GM21367 (cell line): Measurements from ENCODE around the gene PLPPR1.
"Not testable (repeated sequence)": the region's sequence is repeated elsewhere in the genome, so short reads cannot be mapped to it uniquely, and the experiment has no call there.

Source experiments
- ATAC-seq: cut with Tn5 transposase; IDR thresholded peaks from one replicate; pipeline ENCODE4 v1.9.1; 2021; ENCODE audit not compliant: unreplicated experiment

The PLPPR1 gene

GRCh38 chr9:101119206-101119819 is 90.8 kb downstream of the PLPPR1 start:
- peak; percentile 85 for ATAC-seq

GRCh38 chr9:101121836-101122399 is 93.4 kb downstream of the PLPPR1 start:
- no peak for ATAC-seq

GRCh38 chr9:101126556-101126955 is 98.0 kb downstream of the PLPPR1 start:
- ATAC-seq, result peak; percentile 86

DNA sequence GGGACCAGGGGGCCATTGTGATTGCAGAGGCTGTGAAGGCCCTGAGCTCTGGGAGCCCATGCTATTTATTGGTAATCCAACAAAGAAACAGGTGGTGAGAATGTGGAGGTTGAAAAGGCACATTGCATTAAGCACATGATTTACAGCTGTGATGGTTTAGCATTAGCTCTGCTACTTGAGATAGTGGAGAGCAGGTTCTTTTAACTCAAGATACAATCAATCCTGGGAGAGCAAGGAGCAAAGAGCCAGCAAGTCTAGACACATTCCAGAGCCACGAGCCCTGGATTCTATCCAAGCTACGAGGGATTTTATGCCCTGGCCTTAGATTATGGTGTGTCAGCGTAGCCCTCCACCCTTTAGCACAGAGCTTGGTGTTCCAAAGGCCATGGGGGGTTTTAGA is 98.8 kb downstream of the PLPPR1 start:
- not testable (repeated sequence) for ATAC-seq

GRCh38 chr9:101128623-101129022 is 100.1 kb downstream of the PLPPR1 start:
- no peak for ATAC-seq

DNA sequence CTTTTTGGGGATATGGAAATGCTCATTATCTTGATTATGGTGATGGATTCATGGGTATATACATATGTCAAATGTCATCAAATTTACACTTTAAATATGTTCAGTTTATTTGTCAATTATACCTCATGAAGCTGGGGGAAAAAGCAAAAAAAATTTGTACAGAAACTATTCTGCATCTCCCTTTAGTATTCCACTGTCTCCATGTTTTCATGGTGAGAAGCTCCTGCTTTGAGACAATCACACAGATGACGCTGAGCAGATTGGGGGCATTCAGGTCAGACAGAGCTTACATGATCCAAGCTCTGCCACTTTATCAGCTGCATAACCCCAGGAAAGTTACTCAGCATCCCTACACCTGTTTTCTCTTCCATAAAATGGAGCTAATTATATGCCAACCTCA is 101.5 kb downstream of the PLPPR1 start:
- no peak for ATAC-seq

DNA sequence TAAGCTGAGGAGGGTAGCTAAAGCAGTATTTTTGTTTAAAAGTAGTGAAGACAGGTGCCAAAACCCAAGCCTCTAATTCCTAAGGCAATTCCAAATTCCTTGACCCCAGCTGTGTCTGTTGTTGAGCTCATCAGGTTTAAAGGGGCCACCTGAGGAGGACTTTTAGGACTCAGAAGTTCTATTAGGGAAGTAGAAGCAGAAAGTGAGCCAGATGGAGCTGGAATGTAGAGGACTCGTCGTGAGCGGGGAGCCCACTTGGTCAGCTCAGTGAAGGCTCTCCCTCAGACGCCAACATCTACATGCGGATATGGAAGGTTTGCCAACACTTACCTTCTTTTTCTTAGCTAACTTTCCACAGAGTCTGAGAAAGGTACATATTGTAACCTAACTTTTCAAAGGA is 102.8 kb downstream of the PLPPR1 start:
- no peak for ATAC-seq

GRCh38 chr9:101132801-101133200 is 104.3 kb downstream of the PLPPR1 start:
- no peak for ATAC-seq

DNA sequence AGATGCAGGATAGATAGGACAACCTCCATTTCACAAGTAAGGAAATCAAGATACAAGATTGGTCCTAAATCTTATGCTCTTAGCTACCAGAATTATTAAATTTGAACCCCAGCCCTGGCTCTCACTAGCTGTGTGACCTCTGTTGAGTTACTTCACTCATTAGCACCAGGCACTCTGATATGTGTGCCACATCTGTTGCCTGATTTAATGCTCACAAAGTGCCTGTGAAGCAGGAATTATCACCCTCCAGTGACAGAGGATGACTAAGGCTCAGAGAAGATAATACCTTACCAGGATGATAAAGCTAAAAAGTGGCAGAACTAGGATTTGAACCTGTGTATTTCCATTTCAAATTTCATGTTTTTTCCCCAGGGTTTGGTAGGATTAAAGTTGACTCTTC is 110.0 kb downstream of the PLPPR1 start:
- no peak for ATAC-seq

DNA sequence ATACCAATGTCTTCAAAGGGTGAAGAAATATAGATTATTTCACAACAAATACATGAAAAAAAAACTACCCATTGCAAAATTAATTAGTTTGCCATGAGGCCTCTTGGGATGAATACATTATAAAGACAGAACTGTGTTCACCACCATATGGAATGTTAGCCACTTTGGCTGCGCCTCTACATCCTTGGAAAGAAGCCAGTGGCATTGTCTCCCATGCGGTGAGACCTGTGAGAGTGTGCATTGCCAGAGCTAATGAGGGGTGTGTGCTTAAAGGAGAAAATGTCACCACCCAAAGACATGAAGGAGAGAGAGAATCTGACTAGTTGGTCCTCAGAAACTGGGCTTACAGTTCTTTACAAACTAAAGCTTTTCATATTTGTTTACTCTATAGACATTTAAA is 110.6 kb downstream of the PLPPR1 start:
- ATAC-seq, result no peak

DNA sequence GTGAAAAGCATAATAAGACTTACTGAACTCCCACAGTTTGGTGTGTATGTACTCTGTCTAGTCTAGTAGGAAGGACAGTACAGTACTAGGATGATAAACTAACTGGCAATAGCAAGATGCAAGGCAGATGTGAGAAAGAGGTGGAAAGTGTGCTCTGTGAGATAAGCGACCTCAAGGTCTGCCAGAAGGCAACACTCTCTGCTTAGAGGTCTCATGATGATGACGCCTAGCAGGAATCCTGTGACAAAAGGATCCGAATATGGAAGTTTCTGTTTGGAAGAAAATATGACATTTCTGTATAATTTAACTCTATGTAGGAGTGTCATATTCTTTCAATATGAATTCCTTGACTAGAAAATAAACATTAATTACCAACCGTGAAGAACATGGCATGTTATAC is 112.2 kb downstream of the PLPPR1 start:
- no peak for ATAC-seq

- ATAC-seq, result no peak
Observed at GRCh38 chr9:101146508-101146907, 118.0 kb downstream of the PLPPR1 start.

- no peak for ATAC-seq
Observed at GRCh38 chr9:101148344-101148743, 119.8 kb downstream of the PLPPR1 start.

DNA sequence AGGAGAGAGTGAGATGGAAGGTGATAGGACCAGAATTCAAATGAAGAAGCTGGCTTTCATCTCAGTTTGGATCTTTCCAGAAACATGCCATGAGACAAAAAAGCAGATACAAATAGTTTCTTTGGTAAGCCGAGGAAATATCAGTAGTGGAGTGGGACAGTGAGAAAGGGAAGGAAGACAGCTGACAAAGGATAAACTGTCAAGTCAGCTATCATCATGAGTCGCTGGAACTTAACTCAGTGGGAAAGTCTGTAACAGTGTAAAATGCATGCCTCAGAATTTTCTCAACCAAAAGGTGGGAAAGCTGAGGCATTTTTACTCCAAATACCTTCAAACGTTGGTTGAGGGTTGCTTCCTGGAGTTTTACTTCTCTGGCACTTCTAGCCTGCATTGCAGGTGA is 129.8 kb downstream of the PLPPR1 start:
- no peak for ATAC-seq

DNA sequence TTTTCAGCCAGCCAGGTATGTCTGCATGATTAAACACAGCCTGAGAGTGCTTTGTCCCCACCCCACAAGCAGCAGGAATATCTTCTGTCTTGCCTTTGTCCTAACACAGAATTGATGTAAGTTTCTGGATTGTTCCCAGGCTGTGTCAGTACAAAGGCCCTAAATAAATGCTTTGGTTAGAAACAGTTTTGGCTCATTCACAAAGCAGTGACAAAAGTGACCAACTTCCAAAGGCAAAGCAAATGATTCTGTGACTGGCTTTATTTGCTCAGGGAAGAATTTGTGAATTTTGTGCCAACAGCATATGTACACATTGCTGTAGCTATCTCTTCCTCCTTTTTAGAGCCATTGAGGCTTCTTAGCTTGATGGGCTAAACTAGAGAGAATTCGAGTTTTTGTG is 133.7 kb downstream of the PLPPR1 start:
- no peak for ATAC-seq

DNA sequence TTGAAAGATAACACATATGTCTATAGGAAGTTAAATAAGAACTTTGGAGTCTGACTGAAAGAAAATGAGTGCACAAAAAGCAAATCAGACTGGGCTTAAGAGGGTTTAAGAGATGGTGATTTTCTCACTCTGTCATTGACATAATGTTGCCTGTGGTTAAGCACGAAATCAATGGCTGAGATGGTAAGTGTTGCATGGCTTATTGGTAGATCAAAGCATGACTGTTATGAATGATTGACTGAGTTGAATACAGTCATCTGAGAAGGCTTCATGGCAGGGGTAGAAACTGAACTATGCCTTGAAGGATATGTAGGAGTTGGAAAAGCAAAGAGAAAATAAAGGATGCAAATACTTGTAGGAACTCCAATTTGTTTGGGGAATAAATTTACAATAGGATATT is 136.6 kb downstream of the PLPPR1 start:
- no peak for ATAC-seq

- no peak for ATAC-seq
Observed at GRCh38 chr9:101167490-101168134, 139.1 kb downstream of the PLPPR1 start.

- no peak for ATAC-seq
Observed at GRCh38 chr9:101172616-101173015, 144.1 kb downstream of the PLPPR1 start.

- no peak for ATAC-seq
Observed at GRCh38 chr9:101173907-101174306, 145.4 kb downstream of the PLPPR1 start.

GRCh38 chr9:101176384-101176783 is 147.9 kb downstream of the PLPPR1 start:
- no peak for ATAC-seq

DNA sequence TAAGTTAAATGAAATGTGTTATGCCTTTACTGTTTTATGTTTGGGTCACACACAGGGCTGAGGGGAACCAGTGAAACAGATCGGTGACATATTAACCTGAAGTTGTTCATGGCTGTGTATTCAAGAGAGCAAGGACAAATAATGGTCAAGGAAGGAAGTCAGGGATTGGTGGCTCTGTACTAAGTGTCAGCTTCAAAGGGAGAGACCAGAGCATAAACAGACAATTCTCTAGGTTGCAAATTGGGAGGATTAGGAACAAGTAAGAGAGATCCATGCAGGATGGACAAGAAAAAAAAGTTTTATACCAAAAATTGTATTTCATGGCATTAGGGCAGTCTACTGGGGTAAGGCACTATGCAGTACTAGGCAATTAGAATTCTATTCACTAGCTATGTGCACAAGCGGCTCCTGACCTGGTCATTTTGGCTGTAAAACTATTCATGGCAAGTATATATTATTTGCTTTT is 156.3 kb downstream of the PLPPR1 start:
- ATAC-seq, result no peak

DNA sequence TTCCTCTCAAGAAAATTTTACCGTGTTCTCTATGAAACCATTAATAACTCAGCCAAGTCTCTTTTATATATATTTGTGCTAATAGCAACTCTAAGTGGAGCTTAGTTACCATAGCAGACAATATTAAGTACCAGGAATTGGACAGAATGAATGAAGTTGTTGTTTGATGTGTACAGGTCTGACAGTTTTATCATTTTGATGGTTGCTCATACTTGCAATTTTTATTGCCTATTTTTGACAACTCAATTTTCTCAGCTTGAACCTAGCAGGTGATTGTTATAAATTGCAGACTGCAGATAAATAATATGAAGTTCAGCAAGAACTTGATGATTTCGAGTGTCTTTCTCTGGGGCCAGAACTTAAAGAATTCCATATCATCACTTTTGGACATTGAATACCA is 163.2 kb downstream of the PLPPR1 start:
- ATAC-seq, result no peak

DNA sequence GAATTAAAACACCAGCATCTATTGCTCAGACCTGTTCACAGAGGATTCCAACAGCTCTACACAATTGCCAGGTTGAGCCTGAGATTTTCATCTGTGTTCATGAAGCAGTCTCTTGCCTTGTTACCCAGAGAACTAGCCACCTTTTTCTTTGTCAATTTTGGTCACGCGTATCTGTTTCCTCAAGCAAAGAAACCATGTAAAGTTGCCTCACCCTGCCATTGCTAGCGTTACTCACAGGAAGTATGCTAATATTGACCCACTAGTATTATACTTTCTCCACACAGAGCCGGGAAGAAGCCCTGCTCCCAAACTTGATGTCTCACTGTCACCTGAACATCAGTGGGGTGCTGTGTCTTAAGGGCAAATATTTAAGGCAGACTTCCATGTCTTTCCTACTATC is 168.5 kb downstream of the PLPPR1 start:
- no peak for ATAC-seq
